Skeletal muscle tissue (tissue), 4 donors: Measurements from ENCODE around the gene B2M. TPM values are rescaled to one million over a fixed set of nuclear protein-coding genes. Genes with fewer than 3 reads are reported as not detected.

Source experiments
- H3K27ac ChIP-seq: one replicate; pipeline ENCODE4 v1.7.0; 2013; ENCODE audit warnings: mild to moderate bottlenecking, low read depth, low read length, inconsistent platforms
- H3K27me3 ChIP-seq, 3 donors: one replicate each; pipeline ENCODE4 v1.7.0; 2013; ENCODE audit warnings: low read length in 3 of 3; ENCODE audit not compliant: control insufficient read depth in 3 of 3, insufficient read depth in 3 of 3
- H3K36me3 ChIP-seq, 3 donors: one replicate each; pipeline ENCODE4 v1.7.0; 2013; ENCODE audit warnings: low read length in 3 of 3; ENCODE audit not compliant: control insufficient read depth in 3 of 3, insufficient read depth in 3 of 3
- H3K4me1 ChIP-seq, 3 donors: one replicate each; pipeline ENCODE4 v1.7.0; 2013; ENCODE audit warnings: low read length in 3 of 3, mild to moderate bottlenecking in 3 of 3; ENCODE audit not compliant: control insufficient read depth in 3 of 3, insufficient read depth in 3 of 3
- H3K4me3 ChIP-seq, 3 donors: one replicate each; pipeline ENCODE4 v1.7.0; 2013; ENCODE audit warnings: low read length in 3 of 3
- H3K9ac ChIP-seq, 3 donors: one replicate each; pipeline ENCODE4 v1.7.0; 2013; ENCODE audit warnings: low read length in 3 of 3, mild to moderate bottlenecking in 3 of 3, moderate library complexity in 2 of 3, low read depth in 1 of 3
- H3K9me3 ChIP-seq, 3 donors: one replicate each; pipeline ENCODE4 v1.7.0; 2013; ENCODE audit warnings: low read length in 3 of 3; ENCODE audit not compliant: control insufficient read depth in 3 of 3
- total RNA-seq: library from RNA; depleted of rRNA; stranded (reverse); fragments of >200 nt; gene quantifications from one replicate; pipeline ENCODE4 v1.2.3, GENCODE V29; 2014
- donor health status: Osteomylitis.

Gene B2M
- total RNA-seq = 876 TPM

GRCh38 chr15:44711096-44711742 is at the start of gene B2M, which contains the start of gene PATL2:
B2M (plus strand) TSS chr15:44711517; CDS start chr15:44711547, 30 bp downstream.
PATL2 (minus strand) TSS chr15:44711323; CDS start chr15:44676490, 34,833 bp downstream.
- Histone ChIP-seq H3K27ac (peak within 1 kb of the TSS; percentile 98), H3K4me3 (peak within 1 kb of the TSS; percentile 95 to 99 (median 98)), H3K36me3 (peaks cover 8 to 16% (median 9%) of the 10 kb centered on the region in 3 donors), H3K9ac (peak within 1 kb of the TSS; percentile 97 to 100 (median 98)), H3K27me3 (no peaks in the 10 kb centered on the region), H3K9me3 (no peaks in the 10 kb centered on the region), H3K4me1 (peaks cover 5 to 18% (median 7%) of the 10 kb centered on the region in 3 donors)

GRCh38 chr15:44661576-44661975 is 49.7 kb upstream of the B2M start:
- Histone ChIP-seq H3K27me3 (no peaks in the 10 kb centered on the region), H3K4me3 (peak overlapping the region in 1 of 3 donors; percentile 7), H3K9me3 (no peaks in the 10 kb centered on the region), H3K9ac (peak overlapping the region in 1 of 3 donors; percentile 98), H3K27ac (no peak overlapping the region), H3K36me3 (peaks cover 3 to 18% (median 18%) of the 10 kb centered on the region in 3 donors), H3K4me1 (peaks cover 15 to 29% (median 17%) of the 10 kb centered on the region in 3 donors)

GRCh38 chr15:44662478-44663409 is 48.6 kb upstream of the B2M start:
- Histone ChIP-seq H3K4me1 (peaks cover 13 to 21% (median 17%) of the 10 kb centered on the region in 3 donors), H3K9me3 (no peaks in the 10 kb centered on the region), H3K9ac (peak overlapping the region; percentile 97 to 99 (median 98)), H3K27ac (peak overlapping the region; percentile 98), H3K4me3 (peak overlapping the region; percentile 95 to 97 (median 97)), H3K27me3 (no peaks in the 10 kb centered on the region), H3K36me3 (peaks cover 3 to 11% (median 10%) of the 10 kb centered on the region in 3 donors)

- Histone ChIP-seq H3K27me3 (no peaks in the 10 kb centered on the region), H3K4me3 (peak within 1 kb of the TSS; percentile 95 to 97 (median 97)), H3K36me3 (peaks cover 3 to 10% (median 10%) of the 10 kb centered on the region in 3 donors), H3K27ac (peak within 1 kb of the TSS; percentile 98), H3K9me3 (no peaks in the 10 kb centered on the region), H3K9ac (peak within 1 kb of the TSS; percentile 97 to 99 (median 98)), H3K4me1 (peaks cover 13 to 21% (median 17%) of the 10 kb centered on the region in 3 donors)
These were observed 47.7 kb upstream of the B2M start, which contains the start of gene SPG11 for GRCh38 chr15:44663410-44664308. SPG11 (minus strand) TSS chr15:44663662; CDS start chr15:44663647, 15 bp downstream.

- Histone ChIP-seq H3K9ac (no peak overlapping the region), H3K4me3 (no peak overlapping the region), H3K4me1 (peaks cover 13 to 21% (median 17%) of the 10 kb centered on the region in 3 donors), H3K27ac (no peak overlapping the region), H3K36me3 (no peaks in the 10 kb centered on the region), H3K9me3 (no peaks in the 10 kb centered on the region), H3K27me3 (no peaks in the 10 kb centered on the region)
These were observed 44.9 kb upstream of the B2M start for GRCh38 chr15:44666210-44667038.

- Histone ChIP-seq H3K9me3 (no peaks in the 10 kb centered on the region), H3K4me1 (peaks cover 9 to 20% (median 14%) of the 10 kb centered on the region in 3 donors), H3K27me3 (no peaks in the 10 kb centered on the region), H3K9ac (no peak overlapping the region), H3K36me3 (no peaks in the 10 kb centered on the region), H3K27ac (no peak overlapping the region), H3K4me3 (no peak overlapping the region)
These were observed 44.3 kb upstream of the B2M start for GRCh38 chr15:44667039-44667360.

- Histone ChIP-seq H3K9me3 (no peaks in the 10 kb centered on the region), H3K4me3 (no peak overlapping the region), H3K4me1 (peaks cover 1 to 5% (median 4%) of the 10 kb centered on the region in 3 donors), H3K27ac (no peak overlapping the region), H3K27me3 (no peaks in the 10 kb centered on the region), H3K36me3 (no peaks in the 10 kb centered on the region), H3K9ac (no peak overlapping the region)
These were observed 42.4 kb upstream of the B2M start for GRCh38 chr15:44668921-44669320.

- H3K27ac ChIP-seq = no peak overlapping the region
- H3K4me3 ChIP-seq = no peak overlapping the region
- no peaks in the 10 kb centered on the region for H3K27me3 ChIP-seq
- H3K4me1 ChIP-seq = no peaks in the 10 kb centered on the region
- no peaks in the 10 kb centered on the region for H3K36me3 ChIP-seq
- H3K9ac ChIP-seq = no peak overlapping the region
- H3K9me3 ChIP-seq = no peaks in the 10 kb centered on the region
These were observed 41.0 kb upstream of the B2M start for GRCh38 chr15:44670087-44670950.
